Fibroblast of skin of back (primary cell): ENCODE results near the gene SLC13A3.

Experiments
- DNase-seq: peaks from one replicate; pipeline ENCODE4 v3.0.0-alpha.2; 2013

SLC13A3 gene

DNA sequence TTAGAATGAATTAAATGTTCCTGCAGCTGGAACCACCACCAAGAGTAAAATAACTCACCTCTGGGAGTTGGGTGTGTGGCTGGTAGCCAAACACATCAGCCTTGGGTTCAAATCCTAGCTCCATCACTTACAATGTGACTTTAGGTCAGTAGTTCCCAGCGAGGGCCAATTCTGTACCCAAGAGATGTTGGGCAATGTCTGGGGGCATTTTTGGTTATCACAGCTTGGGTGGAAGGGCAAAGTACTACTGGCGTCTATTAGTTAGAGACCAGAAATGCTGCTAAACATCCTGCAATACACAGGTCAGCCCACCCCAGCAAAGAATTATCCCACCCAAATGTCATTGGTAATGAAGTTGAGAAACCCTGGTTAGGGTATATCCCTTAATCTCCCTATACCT is 48.8 kb downstream of the SLC13A3 start:
- DNase-seq: no peak

DNA sequence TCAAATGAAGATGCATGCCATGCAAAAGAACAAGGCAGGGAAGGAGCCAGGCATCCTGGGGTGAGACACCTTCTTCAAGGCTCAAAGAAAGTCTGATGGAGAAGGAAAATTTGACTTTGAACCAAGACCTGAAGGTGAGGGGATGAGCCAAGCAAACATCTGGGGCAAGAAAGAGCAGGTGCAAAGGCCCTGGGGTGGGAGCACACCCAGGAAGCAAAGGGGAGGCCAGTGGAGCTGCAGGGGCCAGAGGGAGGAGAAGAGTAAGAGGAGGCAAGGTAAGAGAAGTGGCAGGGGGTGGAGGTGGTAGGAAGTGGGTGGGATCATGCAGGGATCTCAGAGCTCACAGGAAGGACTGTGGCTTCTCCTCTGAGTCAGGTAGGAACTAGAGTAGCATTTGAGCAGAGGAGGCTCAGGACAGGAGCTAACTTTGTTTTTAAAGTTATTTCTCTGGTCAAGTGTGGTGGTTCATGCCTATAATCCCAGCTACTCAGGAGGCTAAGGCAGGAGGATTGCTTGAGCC is 49.6 kb downstream of the SLC13A3 start:
- no peak for DNase-seq

DNA sequence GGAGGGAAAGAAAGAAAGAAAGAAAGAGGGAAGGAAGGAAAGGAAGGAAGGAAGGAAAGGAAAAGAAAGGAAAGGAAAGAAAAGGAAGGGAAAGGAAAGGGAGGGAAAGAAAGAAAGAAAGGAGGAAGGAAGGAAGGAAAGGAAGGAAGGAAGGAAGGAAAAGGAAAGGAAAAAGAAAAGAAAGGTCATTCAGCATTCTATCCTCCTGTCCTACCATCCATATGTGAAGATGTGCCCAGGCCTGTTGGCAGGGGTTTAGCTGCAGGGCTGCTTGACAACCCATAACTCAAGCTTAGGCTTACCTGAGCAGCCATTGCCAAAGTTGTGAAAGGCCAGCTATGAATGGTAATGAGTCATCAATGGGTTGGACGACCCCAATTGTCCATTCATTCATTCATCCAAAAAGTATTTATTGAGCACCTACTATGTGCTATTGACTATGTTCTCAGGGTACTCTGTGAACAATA is 50.9 kb downstream of the SLC13A3 start:
- DNase-seq: no peak

DNA sequence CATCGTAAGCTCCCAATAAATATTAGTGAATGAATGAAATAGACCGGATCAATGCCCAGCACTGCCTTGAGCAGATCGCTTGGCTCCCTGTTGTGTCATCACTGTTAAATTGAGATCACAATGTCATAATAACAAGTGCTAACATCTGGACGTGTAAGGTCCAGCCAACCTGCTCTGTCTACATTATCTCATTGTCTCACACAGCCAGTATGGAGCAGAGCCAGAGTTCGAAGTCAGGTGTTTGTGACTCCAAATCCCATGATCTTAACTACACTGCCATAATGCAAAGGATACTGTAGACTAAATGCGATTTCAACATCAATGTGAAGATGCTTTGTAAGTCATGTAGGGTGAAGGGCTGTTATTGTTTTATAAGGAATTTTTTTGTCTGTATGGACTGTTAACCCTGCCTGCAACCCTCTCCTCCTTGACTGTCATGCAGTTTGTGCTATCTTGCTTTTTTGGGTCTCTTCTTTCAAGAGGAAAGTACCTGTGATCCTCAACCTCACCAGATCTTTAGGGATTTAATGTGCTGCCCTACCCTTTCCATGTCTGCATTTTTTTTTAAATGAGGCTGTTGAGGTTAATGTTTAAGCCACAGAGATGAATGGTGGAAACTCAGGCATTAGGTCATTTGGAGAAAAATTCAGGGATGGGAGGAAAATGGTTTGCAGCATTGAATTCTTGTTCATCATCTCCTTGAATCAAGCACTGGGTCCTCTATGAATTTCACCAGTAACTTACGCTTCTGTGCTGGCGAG is 51.9 kb downstream of the SLC13A3 start:
- DNase-seq: no peak

DNA sequence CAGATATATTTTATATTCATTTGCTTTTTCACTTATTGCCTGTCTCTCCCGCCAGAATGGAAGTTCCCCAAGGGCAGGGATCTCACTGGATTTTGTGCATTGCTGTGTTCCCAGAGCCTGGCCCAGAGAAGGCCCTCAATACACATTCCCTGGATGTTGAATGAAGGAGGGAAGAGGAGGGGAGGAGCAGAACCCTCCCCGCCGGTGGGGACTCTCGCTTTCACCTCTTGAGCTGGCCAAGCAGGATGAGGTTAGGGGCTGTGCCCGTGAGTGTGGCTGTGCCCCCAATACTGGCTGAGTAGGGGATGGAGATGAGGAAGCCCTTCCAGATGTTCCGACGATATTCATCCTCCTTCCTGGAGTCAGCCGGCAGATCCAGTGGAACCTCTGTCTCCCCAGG is 55.3 kb downstream of the SLC13A3 start:
- DNase-seq: no peak

DNA sequence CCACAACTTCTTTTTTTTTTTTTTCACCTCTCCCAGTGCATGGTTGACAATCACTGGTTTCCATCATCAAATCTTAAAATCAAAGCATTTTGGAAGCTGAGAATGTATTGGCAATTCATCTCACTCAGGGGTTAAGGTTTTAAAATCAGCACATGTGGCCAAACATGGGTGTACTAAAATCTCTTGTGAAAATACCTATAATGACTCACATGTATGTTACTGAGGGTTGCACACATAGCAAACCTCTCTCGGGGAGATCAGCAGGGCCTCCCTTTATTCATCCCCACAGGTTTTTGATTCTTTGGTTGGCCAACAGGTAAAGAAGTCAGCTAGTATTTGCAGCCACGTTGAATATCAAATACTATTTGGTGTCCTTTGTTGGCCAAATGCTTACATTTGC is 56.5 kb downstream of the SLC13A3 start:
- DNase-seq: no peak

DNA sequence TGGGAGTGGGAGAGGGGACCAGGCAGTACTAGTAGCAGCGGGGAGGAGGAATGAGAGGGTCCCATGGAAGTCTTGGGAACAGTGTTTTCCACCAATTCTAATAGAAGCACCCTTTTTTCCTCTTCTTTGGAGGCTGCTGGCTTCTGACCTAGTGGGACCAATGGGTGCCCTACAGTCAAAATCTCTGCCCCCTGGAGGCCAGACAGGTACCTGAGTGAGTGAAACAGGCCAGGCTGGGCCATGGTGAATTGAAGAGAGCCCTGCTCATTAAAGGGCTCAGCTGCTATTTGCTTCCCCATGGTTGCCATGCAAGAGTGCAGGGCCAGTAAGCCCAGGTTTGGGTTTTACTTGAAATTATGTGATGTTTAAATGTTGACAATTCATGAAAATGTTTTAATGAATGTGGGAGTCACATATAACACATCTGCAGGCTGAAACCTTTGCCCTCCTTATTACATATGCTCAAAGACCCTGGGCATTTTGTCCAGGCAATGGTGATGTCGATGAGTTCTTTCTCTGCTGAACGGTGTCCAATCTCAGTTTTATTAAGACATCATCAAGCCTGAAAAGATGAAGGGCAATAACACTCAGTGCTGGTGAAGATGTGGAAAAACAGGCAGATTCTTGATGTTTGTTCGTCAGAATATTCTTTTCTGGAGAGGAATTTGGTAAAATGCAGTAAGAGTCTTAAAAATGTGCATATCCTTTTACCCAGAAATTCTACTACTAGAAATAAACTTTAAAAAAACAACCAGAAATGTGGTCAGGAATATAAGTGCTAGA is 58.5 kb downstream of the SLC13A3 start:
- no peak for DNase-seq

DNA sequence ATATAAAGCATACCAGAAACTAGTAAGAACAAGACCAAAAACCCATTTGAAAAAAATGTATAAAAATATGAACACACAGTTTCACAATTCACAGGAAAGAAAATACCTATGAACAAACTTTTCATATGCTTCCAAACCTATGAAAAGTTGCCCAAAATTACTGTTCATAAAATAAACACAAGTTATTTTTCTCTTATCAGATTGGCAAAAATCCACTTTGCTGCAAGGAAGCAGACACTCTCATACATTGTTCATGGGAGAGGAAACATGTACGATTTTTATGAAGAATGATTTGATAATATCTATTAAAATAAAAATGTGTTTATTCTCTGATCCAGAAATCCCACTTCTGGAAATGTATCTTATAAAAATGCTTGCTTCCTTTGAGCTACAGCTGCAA is 60.8 kb downstream of the SLC13A3 start:
- DNase-seq: no peak

DNA sequence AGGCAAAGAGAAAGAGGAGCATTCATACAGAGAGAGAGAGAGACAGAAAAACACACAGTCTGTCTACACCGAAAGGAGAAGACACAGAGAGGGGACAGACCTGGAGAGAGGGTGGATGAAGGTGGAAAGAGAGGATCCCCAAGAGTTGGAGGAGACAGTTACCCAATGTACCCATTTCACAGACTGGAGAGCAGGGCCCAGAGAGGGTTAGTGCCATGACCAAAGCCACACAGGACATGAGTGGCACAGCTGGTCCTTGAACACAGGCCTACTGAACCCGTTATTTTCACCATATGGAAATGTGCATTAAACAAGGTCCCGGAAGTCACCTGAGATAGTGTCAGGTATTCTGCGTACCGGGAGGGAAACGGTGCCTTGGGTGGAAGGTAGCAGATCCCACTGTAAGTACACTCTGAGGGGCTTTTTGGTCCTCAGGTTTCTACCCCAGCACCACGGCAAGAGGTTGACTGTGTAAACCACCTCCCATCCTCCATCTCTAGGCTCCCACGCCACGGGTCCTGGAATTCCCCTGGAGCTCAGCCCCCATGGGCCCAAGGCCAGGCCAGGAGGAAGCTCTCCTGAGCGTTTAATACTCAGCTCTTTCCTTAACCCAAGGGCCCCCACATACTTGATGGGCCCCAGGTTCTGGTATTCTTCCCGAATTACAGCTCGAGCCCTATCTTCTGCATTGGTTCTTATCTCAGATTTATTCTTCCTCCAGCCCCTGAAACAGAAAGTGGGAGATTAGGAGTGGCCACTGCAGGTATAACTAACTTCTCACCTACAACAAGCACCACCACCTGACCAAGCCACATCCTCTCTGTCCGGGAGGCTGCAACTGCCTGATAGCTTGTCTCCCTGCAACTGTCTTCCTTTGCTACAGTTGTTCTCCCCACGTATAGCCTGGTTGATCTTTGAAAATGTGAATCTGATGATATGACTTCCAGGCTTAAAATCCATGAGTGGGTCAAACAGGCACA is 62.4 kb downstream of the SLC13A3 start:
- no peak for DNase-seq

DNA sequence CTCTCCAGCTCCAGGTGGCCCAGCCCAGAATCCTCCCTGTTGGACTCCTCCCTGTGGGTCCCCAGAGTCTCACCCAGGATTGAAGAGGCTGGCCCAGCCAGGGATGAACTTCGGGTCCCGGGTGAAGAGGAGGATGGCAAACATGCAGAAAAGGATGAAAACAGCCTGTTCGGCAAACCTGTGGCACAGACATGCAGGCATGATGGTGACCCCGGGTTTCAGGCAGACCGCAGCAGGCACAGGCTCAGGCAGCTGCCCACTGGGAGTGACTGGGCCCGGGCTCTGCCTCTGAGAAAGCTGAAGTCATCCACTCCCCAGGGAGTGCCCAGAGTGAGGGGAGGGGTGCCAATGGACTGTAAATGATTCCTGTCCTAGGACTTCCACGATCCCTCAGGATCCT is 63.3 kb downstream of the SLC13A3 start:
- no peak for DNase-seq

DNA sequence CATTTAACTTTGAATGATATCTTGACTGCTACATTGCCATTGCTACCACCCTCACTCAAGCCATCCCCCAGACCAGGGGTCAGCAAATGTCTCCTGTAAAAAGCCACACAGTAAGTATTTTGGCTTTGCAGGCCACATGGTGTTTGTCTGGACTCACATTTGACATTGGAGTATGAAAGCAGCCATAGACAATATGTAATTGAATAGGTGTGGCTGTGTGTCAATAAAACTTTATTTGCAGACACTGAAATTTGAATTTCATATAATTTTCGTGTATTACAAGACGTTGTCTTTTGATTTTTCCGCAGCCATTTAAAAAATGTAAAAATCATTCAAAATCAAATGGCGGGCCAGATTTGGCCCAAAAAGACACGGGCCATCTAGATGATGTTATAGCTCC is 64.5 kb downstream of the SLC13A3 start:
- no peak for DNase-seq

DNA sequence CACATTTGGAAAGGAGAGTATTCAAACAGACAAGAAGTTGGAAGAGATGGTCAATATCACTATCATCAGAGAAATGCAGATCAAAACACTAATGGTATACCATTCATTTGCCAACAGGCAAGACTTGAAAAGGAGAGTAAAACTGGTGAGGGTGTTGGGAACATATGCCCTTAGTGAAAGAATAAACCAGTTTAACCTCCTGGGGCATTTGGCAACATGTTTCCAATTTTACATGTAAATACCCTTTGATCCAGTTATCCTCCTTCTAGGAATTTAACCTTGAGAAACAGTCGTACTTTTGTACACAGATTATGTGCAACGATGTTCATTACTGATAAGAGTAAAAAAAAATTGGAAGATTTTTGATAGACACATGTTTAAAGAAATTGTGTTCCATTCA is 66.8 kb downstream of the SLC13A3 start:
- no peak for DNase-seq

DNA sequence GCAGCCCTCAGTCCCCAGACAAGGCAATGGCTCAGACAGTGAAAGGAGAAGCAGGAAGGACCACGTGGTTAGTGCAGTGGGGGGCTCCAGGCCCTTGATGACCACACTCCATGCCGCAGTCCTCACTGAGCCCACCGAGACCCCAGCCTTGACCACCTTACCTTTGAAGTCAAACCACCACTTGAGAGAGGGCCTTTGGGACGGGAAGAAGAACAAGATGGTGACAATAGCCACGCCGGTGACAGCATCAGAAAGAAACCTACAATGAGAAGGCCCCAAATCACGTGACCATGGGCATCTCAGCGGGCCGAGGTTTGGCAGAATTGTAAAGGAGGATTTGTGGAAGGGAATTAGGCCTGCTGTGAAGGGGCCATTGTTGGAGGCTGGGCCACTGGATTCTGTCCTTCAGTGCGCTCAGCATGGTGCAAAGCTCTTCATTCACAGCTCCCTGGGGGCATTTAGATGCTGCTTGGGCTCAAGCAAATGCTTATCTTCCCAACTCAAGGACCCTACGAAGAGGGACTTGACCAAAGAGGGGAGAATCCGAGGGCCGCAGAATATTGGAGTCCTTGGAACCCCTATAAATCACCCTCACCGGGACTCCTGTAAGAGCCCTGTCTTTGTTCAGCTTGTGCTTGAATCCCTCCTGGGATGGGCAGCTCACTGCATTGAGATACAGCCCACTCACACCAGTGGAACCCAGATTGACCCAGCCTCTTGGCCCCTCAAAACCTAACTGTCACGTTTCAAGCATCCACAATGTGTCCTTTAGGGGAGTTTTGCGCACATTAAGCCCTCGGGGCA is 67.6 kb downstream of the SLC13A3 start:
- DNase-seq: no peak

DNA sequence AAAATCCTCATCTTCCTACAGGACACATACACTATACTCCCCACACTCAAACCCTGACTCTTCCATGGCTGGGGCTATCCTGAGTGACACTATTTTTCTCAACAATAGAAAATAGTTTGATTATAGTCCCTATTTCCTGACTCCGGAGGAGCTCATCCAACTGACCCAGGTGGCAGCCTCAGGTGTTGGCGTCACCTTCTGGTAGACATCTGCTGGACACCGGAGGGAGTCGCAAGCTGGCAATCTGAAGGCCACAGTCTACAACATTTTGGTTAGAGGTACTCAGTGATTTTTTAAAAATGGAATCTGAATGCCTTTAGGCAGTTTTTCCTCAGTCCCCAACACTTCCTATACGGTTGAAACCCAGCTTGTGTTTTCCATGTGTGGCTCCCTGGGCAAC is 68.6 kb downstream of the SLC13A3 start:
- DNase-seq: no peak

DNA sequence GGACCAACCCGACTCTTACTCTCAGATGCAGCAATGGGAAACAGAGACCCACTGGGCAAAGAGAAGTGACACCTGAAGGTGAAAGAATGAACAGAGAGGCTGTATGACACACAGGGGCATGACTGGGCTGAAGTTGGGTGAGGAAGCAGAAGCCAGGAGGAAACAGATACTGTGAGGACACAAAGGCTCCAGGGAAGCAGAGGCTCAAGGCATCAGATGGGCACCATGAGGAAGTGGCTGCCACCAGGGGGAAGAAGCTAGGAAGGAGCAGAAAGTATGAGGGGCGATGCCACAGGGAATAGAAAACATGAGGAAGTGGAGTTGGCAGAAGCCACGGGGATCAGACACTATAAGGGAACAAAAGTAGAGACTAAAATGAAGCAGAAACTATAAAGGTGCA is 69.9 kb downstream of the SLC13A3 start:
- DNase-seq: no peak

DNA sequence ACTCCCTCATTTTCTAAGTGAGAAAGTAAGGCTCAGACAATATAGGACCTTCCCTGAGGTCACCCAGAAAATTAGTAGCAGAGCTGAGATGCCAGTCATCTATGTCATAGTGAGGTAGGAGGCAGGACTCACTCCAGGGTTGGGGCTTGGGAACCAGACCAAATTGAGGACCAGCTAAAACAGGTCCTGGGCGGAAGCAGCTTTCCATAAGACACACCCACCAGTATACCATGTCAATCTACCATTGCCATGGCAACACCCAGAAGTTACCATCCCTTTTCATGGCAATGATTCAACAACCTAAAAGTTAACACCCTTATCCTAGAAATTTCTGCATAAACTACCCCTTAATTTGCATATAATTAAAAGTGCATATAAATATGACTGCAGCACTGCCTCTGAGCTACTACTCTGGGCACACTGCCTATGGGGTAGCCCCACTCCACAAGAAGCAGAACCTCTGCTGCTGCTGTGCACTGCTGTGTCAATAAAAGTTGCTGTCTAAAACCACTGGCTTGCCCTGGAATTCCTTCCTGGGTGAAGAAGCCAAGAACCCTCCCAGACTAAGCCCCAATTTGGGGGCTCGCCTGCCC is 70.5 kb downstream of the SLC13A3 start:
- DNase-seq: no peak

DNA sequence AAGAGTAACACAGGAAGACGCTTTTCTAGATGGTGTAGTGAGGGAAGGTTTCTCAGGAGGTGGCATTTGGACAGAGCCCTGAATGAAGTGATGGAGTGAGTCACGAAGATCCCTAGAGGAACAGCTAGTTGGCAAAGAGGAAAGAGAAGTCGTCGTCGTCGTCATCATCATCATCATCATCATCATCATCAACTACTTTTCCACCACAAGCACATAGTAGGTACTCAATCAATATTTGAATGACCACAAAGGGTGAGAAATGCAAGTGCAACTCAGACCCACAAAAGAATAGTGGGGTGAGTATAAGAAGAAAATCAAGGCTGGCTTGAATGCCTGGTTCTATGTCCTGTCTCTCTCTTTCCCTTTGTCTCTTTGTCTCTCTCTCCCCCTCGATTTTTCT is 72.5 kb downstream of the SLC13A3 start:
- DNase-seq: no peak

DNA sequence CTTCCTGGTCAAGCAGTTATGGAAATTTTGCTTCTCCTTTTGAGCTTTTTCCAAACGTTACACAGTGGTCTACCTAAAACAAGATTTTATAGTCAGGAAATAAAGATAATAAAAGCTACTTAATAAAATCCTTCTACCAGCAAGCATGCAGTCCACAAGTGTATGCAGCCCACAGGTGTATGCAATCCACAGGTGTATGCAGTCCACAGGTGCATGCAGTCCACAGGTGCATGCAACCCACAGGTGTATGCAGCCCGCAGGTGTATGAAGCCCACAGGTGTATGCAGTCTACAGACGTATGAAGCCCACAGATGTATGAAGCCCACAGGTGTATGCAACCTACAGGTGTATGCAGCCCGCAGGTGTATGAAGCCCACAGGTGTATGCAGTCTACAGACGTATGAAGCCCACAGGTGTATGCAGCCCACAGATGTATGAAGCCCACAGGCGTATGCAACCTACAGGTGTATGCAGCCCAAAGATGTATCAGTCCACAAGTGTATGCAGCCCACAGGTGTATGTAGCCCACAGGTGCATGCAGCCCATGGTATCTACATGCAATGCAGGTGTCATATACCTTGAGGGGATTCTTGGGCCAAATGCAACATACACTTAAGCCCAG is 74.4 kb downstream of the SLC13A3 start:
- DNase-seq: no peak

DNA sequence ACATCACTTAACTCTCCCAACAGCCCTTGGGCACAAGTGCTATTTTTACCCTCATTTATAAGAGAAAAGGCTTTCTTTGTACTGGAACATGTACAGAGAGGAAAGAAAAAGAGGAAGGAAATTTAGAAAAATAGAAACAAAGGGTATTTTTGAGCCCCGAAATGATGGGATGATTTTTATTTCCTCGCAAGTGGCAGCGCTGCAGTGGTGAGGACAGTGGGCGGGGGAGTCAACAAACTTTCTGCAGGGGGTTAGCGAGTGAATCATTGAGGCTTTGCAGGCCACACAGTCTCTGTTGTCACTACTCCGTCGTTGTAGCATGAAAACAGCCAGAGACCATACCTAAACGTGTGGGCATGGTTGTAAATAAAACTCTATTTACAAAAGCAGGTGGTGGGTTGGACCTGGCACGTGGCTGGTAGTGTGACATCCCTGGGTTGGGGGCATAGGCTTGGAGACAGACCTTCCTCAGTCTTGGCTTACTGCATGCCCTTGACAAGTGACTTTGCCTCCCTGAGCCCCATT is 75.3 kb downstream of the SLC13A3 start:
- DNase-seq: no peak

DNA sequence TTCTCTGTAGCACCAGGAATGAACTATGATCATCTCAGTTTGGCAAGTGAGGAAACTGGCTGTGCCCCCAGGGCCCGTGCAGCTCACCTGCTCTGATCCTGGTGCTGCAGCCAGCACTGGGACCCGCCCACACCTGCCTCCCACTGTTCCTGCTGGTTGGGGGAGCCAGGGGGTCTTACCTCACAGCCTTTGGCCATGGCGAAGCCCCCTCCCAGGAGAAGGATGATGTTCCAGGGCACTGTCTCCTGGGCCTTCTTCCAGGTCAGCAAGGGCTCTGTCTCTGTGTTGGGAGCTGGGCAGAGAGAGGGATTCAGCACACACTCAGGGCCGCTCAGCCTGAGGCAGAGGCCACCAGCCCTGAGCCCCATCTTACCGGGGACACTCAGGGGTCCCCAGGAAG is 75.9 kb downstream of the SLC13A3 start:
- no peak for DNase-seq
